LoVo (cell line): ENCODE results near the gene FFAR2.

Experiments used
- DNase-seq: peaks from one replicate; pipeline ENCODE4 v3.0.0-alpha.2; 2016; ENCODE audit warnings: low spot score

Gene FFAR2

DNA sequence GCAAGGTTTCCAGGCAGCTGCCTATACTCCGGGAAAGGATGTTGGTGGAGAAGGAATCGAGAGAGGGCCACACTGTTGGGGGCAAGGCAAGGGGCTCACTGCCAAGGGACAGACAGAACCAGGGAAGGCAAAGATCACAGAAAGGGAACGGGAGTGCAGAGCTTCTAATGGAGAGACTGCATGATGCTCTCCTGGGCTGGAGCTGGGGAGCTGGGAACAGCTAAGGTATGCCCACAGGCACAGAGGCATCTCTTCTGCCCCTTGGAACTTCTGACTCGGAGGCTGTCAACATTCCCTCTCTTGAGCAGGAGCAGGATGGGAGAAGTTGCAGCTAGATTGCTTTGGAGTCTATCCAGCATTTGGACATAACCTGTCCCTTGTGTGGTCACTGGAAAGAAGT, 22.4 kb upstream of the FFAR2 start:
- DNase-seq = no peak

DNA sequence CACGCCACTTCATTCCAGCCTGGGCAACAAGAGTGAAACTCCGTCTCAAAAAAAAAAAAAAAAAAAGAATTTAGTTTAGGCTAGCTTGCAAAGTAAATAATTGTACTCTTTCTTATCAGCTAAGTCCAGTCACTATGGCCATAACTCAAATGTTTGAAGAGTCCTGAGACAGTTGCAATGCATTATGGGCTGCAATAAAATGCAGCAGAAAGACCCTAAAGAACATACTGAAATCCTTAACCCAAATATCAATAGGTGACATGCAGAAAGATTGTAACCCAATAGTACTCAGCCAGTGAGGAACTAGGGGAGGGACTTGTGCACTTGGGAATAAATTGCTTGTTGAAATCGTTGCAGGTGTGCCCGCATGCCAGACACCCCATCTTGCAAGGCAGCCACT, 20.9 kb upstream of the FFAR2 start:
- no peak for DNase-seq

DNA sequence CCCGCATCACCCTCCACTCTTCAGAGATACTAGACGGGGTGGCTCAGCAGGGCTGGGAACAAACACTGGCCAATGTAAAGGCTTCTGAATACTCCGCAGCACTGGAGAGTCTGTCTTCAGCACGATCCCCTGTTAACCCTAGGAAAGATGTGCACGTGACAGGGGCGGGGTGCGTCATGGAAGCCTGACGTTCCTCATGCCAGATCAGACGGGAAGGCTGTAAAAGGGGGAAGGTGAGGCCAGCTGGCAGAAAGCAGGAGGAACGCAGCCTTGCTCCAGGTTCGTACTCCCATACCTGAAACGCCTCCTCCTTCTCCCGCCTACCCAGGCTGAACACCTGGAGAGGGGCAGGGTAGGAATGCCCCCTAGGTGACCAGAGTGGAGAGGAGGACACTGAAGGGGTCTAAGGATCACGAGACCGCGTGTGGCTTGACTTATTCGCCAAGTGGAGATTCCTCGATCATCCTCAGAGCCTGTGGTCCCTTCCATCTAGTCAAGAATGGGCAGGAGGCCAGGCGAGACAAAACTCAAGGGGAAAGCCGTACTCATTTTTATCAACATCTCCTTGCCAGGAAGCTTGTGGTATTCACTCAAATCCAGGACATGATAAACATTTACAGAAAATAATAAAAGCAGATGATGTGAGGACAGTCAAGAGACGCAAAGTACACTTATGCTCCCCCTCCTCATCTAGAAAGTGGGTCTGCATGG, 18.2 kb upstream of the FFAR2 start:
- no peak for DNase-seq

DNA sequence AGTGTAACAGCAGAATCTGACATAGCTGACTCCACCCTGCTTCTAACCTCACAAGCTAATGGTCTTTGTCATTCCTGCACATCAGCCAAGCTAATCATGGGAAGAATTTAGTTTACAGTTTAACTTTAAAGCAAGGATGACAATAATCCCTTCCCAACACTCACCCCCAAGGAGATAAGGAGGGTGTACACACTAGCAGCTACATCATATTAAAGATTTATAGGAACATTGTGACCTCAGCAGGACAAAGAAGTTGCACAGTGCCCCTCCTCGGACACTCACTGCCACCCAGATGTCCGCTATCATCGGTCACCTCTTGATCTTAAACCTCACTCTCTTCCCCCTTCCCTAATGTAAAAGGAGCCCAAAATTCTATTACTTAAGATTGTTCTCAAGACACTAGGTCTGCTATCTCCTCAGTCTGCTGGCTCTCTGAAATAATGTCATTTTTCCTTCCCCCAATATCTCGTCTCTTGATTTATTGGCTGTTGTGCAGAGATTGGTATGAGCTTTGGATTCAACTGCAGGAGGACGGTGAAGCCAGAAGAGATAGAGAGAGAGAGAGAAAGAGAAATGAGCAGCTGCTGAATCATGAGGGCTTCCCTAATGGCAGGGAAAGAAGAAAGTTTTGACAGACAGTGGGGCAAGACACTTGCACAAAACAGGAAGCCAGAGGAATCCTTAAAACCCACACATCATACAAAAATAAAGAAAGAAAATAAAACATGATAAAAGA, 17.5 kb upstream of the FFAR2 start:
- no peak for DNase-seq

DNA sequence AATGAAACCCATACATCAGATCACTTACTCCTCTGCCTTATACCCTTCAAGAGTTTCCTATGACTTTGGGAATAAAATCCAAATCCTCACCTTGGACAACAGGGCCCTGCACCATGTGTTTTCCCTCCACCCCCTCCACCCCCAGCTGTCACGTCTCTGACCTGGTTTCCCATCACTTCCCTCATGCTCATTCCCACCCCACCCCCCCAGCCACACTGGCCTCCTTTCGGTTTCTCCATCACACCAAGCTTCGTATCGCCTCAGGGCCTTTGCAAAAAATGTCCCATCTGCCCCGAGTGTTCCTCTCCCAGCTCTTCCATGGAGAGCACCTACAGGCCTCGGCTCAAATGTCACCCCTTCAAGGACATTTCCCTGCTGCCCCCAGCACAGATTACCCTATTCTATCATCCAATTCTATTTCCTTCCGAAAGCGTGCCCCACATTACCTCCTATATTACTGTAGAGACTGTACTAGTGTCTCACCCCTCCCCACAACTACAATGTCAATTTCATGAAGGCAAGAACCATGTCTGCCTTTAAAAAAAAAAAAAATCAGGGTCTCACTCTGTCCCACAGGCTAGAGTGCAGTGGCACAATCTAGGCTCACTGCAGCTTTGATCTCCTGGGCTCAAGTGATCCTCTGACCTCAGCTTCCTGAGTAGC, 16.8 kb upstream of the FFAR2 start:
- DNase-seq = no peak

DNA sequence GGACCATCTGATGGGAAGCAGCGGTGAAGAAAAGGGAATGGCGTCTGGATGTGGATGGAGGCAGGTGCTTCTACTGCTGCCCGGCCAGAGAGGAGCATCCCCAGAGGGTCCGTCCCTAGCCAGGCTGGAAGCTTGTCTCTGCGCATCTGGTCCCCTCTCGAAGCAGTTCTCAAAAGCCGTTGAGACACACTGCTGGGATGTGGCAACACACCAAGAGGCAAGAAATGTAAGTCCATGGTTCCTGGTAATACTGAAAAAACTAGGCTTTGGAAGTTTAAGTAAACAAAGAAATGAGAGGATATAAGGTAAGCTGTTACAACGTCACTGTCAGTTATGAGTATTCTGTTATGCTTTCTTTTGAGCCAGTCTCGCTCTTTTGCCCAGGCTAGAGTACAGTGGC, 15.1 kb upstream of the FFAR2 start:
- no peak for DNase-seq

DNA sequence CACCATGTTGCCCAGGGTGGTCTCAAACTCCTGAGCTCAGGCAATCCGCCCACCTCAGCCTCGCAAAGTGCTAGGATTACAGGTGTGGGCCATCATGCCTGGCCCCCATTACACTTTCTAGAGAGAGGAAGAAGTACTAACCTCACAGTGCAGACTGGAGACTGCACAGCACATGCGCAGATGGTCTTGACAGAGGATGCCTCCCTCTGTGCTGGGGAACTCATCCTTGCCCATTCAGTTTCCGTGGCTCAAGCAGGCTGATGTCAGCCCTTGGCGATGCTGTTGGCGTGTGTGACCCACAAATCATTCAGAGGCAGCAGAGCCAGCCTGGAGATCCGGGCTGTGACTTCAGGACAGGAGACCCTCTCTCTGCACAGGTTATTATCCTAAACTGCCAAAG, 14.6 kb upstream of the FFAR2 start:
- no peak for DNase-seq

DNA sequence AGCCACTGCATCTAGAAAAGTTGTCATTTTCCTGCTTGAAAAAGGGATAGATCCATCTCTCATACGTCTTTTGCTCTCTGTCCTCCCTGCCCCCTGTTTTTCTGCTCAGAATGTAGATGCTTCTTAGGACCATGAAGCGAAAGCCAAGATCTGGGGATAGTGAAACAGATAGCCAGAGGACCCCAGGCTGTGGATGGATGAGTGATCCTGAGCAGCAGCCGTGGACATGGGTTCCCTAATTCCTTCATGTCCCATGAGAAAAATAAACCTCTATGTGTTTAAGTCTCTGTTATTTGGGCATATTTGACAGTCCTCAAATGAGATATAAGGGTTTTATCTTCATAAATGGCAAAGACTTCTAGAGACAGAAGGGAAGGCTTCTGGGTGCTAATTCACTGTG, 12.2 kb upstream of the FFAR2 start:
- DNase-seq = no peak

DNA sequence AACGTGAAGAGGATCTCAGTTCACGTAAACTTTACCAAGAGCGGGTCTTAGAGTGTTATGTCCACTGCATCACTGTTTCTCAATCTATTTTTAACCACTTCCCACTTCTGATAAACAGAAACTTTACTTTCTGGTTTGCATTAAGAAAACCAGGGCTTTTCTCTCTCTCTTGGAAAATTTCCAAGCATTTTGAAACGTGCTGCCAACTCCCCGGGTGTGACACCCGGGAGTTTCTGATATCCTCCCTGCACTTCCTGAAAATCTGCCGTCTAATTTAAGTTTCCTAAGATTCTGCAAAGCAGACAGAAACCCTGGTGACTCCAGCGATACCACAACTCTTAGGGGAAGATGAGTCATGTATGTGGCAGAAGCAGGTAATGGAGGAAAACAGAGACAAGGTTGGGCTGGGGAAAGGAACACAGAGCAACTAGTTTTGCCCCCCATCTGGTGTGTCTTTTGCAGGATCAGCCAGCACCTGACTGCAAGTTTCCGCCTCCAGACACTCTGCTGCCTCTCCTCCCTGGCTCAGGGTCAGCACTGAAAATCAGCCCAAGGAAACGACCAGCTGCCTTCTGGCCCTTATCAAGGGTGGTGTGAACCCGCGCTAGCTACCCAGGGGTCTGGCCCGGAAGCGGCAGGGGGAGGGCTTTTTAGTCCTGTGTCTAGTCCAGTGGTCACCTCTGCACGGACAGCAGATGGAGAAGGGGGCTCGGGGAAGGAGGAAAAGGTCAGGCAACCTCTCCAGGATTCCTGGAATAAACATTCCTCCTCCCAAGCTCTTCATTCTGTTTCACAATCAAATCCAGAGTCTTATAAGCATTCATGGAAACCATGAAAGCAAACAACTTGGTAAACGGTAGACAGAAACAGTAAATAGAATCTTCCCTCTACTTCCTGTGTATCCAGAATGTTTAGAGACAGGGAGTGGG, 11.3 kb upstream of the FFAR2 start:
- peak; percentile 64 for DNase-seq

DNA sequence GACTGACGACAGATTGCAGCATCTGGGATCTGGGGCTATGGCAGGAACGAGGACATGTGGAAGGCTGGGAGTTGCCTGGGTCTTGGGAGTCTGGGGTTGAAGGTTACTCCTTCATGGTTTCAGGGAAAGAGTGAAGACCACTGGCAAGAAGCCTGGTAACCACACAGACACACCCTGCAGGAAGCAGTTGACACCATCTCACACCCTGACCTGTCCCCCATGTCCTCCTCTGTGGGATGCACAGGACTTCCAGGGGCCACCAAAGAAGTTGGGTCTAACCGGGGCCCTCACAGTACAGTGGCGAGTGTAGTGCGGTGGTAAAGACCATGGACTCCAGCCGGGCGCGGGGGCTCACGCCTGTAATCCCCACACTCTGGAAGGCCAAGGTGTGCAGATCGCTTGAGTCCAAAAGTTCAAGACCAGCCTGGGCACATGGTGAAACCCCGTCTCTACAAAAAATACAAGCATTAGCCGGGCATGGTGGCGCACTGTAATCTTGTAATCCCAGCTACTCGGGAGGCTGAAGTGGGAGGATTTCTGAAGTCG, 10.6 kb upstream of the FFAR2 start:
- DNase-seq = no peak

DNA sequence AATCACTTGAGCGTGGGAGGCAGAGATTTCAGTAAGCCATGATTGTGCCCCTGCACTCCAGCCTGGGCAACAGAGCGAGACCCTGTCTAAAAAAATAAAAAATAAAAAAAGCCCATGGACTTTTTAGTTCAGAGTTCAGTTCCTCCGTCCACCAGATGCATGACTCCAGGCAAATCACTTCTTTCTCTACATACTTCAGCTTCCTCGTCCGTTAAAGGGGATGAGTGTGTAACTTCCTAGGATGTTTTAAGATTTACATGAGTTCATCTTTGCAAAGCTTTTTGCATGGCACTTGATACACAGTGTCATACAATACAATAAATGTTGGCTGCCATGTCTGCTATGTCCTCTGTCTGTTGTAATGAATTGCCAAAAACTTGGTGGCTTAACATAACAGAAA, 10.0 kb upstream of the FFAR2 start:
- DNase-seq = no peak

DNA sequence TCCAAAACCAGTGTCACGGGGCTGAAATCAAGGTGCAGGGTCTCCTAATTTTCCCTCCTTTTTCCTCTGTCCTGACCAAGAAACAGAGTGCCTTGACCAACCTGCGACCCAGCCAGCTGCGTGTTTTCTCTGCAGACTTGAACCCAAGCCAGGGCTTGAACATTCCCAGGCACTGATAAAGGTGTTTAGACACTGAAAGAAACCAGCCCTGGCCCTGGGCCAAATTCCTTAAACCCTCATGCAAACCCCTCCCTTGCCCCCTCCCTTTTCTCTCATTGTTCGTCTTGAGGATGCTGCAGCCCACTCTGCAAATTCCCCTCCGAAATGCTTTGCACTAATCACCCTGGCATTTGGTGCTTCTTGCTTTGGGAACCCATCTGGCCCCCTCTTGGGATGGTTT, 9.5 kb upstream of the FFAR2 start:
- no peak for DNase-seq

DNA sequence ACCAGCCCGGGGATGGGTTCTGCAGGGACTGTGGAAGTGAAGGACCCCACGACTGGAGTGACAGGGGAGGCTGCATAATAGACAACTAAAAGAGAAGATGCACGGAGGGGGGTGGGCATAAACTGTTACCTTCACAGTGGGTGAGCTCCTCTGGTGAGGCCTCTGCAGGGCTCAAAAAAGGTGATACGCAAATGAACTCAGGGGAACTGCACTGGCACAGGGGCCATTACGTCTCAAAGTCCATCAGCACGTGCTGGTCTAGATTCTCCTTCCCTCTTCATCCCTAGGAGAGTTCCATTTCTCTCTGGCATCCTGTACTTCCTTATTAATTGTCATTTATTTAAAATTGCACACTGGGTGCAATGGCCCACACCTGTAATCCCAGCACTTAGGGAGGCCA, 8.1 kb upstream of the FFAR2 start:
- DNase-seq = no peak

DNA sequence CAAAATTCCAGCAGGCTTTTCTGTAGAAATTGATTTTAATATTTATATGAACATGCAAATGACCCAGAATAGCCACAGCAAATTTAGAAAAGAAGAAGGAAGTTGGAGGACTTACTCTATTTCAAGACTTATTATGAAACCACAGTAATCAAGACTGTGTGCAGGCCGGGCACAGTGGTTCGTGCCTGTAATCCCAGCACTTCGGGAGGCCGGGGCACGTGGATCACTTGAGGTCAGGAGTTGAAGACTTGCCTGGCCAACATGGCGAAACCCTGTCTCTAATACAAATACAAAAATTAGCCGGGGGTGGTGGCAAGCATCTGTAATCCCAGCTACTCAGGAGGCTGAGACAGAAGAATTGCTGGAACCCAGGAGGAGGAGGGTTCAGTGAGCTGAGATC, 6.0 kb upstream of the FFAR2 start:
- DNase-seq = no peak

DNA sequence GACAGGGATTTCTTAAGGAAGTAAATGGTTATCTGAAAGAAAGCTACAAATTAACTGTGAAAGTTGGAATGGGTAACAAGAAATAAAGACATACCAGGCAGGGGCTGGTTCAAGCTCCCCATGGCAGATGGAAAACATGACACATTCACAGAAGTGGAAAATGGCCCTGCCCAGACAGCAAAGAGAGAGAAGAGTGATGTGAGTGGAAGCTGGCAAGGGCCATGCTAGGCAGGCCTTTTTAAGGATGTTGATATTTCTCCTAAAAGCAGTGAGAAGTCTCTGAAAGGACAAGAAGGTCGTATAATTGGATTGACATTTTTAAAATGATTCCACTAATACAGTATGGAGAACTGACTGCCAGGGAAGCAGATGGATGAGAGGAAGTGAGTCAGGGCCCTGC, 3.3 kb upstream of the FFAR2 start:
- DNase-seq = no peak

DNA sequence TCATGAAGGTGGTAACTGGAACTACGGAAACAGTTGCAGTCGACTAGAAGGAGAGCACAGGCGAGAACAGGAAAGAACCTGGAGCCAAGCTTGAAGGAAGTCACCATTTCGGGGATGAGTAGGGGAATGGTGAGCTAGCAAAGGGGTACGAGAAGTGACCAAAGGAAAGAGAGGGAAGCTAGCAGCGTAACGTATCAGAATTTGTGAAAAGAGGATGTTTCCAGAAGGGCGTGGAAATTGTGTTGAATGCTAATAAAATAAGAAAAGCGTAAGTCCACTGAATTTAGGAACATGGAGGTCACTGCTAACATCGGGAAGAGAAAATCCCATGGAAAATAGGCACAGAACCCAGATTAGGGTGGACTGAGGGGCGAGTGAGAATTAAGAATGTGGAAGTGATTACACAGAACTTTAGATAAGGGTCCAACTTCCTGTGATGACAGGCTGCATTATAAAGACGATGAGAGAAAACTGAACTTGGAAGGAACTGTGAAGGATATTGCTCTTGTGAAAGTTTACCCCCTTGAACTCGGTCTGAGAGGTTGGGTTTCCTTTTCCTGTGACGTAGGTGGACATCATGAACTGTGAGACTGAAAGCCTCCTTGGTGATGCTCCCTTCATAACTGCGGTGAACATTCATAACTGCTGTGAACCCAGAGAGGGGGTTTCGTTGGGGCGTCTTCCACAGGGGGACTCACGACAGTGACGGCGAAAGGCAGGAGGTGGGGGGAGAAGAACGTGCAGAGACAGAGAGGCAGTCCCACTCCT, 2.0 kb upstream of the FFAR2 start:
- DNase-seq = no peak

DNA sequence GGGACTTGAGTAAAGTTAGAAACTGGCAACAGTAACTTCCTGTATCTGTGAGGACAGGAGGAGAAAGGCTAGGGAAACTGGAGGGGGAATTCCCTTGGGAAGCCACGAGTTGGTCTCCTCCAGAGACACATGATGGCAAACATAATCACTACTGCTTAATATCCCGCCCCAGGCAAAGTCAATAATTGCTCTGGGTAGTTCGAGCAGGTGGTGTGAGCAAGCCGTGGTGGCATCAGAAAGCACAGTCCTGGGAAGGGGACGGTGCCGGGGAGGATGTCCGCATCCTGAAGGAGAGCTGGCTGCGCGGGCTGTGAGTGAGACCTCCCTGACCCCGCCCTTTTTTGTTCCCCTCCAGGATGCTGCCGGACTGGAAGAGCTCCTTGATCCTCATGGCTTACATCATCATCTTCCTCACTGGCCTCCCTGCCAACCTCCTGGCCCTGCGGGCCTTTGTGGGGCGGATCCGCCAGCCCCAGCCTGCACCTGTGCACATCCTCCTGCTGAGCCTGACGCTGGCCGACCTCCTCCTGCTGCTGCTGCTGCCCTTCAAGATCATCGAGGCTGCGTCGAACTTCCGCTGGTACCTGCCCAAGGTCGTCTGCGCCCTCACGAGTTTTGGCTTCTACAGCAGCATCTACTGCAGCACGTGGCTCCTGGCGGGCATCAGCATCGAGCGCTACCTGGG, 1.4 kb downstream of the FFAR2 start:
- DNase-seq = no peak

DNA sequence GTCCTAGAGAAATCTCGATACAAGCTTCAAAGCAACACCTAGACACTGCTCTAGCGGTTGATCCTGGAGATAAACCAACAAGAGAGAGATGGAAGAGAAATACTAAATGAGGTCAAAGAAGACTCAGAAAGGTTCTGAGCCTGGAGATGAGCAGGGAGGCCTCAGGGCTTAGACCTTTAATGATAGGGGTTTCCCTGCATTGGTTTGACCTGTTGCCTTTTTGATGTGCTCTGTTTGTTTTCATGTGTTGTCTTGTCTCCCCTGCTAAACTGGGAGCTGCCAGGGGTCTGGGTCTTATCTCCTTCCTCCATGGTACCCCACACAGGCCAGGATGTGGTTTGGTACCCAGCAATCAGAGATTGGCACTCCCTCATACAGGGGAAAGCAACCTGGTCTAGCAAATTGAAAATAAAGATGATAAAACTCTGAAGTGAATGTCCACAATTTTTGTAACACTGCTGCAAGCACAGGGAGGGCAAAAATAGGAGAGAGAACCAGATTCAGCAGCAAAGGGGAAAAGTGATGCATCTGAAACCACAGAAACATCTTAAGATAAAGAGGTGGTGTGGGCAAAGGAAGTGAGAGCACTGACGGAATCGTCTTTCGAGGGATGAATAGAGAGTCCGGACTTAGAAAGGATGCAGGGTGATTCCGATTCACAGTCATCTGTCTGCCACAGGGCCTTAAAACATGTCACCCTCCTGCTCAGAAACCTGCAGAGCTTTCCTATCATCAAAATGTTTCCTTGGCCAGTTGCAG, 3.5 kb downstream of the FFAR2 start:
- DNase-seq = no peak

DNA sequence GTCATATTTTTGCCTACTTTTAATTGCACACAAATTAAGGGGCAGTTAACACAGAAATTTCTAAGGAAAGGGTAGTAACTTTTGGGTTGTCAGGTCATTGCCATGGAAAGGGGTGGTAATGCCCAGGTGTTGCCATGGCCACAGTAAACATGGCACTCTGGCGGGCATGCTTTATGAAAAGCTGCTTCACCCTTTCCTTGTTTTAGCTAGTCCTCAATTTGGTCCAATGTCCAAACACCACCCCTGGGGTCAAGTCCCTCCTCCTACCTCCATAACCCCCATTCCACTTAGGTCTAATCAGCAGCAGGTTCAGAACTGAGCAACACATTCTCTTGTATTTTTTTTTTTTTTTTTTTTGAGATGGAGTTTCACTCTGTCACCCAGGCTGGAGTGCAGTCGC, 6.6 kb downstream of the FFAR2 start:
- DNase-seq = no peak

DNA sequence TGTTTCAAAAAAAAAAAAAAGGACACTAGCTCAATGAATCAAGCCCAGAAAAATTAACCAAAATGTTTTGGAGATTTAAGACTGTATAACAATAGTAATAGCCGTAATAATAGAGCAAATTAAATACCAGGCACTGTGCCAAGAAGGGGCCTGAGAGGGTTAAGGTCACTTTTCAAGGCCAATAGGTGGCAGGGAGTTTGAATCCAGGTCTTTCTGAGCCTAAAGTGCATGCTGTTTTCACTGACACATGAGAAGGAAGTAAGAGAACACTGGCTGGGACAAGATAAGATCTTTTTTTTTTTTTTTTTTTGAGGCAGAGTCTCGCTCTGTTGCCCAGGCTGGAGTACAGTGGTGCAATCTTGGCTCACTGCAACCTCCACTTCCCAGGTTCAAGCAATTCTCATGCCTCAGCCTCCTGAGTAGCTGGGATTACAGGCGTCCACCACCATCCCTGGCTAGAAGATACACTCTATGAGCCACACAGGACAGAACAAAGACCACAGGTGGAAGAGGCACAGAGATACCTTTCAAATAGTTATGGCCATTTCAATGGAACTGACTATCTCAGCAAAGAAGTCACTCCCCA, 7.7 kb downstream of the FFAR2 start:
- no peak for DNase-seq
